Loucy (cell line): ENCODE data around the gene TGFB2.

Experiments
- EZH2phosphoT487 ChIP-seq: fragments of 200-600 bp; IDR thresholded peaks from 2 replicates; pipeline ENCODE4 v1.6.1; 2018; ENCODE audit warnings: antibody characterized with exemption, mild to moderate bottlenecking, moderate library complexity, borderline replicate concordance
- TF ChIP-seq, protein P1 (sequence below): fragments of 200-600 bp; sonication (generic); conservative IDR thresholded peaks from 2 replicates; pipeline ENCODE4 v1.5.1; 2014; ENCODE audit warnings: mild to moderate bottlenecking, antibody characterized with exemption, low read length

DNA sequence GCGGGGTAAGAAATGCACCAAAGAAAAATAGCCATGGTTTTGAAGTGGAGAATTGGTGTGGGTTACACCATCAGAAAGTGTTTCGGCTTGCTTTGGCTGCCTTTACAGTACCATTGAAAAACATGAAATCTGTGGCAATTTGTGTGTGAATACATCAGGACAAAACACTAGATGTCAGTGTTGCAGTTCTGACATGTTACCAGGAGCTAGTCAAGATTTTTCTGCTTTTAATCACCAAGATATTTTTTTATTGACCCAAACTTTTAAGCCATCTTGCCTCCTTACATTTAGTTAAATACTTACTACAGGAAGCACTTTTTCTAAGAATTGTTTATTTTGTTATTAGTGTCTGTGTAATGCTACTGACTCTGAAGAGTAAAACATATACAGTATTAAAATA lies 45.7 kb upstream of the TGFB2 start:
- TF ChIP-seq, protein P1, sequence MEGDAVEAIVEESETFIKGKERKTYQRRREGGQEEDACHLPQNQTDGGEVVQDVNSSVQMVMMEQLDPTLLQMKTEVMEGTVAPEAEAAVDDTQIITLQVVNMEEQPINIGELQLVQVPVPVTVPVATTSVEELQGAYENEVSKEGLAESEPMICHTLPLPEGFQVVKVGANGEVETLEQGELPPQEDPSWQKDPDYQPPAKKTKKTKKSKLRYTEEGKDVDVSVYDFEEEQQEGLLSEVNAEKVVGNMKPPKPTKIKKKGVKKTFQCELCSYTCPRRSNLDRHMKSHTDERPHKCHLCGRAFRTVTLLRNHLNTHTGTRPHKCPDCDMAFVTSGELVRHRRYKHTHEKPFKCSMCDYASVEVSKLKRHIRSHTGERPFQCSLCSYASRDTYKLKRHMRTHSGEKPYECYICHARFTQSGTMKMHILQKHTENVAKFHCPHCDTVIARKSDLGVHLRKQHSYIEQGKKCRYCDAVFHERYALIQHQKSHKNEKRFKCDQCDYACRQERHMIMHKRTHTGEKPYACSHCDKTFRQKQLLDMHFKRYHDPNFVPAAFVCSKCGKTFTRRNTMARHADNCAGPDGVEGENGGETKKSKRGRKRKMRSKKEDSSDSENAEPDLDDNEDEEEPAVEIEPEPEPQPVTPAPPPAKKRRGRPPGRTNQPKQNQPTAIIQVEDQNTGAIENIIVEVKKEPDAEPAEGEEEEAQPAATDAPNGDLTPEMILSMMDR = peak; percentile 64
- TF ChIP-seq EZH2phosphoT487 = no peak
